KBM-7 (cell line): Measurements from ENCODE around the gene KCNJ6.
"Not testable (repeated sequence)": the region's sequence is repeated elsewhere in the genome, so short reads cannot be mapped to it uniquely, and the experiment has no call there.

ENCODE experiments used
- DNase-seq: peaks from one replicate; pipeline ENCODE4 v3.0.0-alpha.2; 2015
- in situ Hi-C: fragments of 300-500 bp; cut with MboI; formaldehyde crosslinking; loops from 2 replicates; pipeline ENCODE4 v1.14.3; 2020; ENCODE audit warnings: low sequenced_read_pairs, low pct_unique_long_range_greater_than_20kb, mixed read lengths

Gene KCNJ6

DNA sequence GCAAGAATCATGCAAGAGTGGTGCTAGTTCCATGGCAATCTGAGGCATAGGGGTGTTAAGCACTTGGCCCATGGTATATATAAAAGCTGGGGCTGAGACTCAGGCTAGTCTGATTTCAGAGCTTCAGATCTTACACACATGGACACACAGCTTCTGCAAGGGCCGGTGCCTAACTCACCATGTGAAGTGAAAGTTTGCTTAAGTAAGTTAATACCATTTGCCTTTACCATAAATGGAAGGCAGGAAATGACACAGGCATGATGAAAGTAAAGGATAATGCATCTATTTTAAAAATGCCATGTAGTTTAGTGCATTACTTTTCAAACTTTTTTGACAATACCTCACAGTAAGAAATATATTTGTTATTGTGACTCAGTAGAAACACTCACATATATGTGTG is 122.6 kb downstream of the KCNJ6 start:
- in situ Hi-C loops, result no loop called here
- DNase-seq, result no peak

DNA sequence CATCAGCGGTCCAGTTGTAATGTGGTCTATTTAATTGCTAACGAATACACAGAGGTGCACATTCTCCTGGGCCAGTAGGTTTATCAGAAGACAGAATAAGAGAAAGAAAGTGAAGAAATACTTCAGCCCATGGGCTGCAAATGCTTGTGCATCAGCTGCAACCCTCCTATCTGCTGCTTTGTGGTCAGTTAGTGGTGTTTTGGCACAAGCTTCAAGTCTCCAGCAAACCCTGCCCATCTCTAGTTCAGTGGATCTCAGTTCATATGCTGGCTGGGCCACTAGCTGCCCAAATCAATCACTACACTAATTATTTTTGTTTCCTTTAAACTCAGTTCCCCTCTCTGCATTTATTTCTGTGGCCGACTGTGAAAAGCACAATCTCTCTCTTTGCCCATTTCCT is 124.2 kb downstream of the KCNJ6 start:
- in situ Hi-C loops, result no loop called here
- DNase-seq, result no peak

DNA sequence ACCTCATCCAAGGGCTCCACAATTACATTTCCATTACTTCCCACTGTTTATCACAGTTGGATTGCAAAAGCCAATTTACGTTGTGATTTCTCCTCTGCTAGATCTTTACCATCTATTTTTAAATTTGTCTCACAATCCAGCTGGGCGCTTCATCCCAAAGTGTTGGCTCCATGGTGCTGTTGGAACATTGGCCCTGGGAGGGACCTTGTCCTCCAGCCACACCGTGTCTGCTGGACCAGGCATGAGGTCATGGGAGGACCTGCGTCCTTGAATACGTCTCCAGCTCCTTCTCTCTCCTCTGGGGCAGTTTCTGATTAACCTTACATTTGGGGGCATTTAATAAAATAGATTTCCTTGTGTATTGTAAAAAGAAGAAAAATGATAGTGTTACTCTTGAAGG is 125.4 kb downstream of the KCNJ6 start:
- in situ Hi-C loops, result no loop called here

DNA sequence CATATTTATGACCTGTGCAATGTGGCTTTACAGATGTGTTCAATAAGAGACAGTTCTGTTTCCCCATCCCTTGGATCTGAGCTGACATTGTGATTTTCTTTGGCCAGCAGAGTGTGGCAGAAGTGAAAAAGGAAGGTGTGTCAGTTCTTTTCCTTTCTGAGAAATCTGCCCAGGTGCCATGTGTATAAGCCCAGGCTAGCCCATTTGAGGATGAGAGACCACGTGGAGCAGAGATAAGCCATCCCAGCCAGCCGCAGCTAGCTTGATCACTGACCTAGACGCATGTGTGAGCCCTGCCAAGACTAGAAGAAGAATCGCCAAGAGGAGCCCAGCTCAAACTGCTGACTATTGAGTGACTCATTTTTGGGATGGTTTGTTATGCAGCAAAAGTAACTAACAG is 127.8 kb downstream of the KCNJ6 start:
- in situ Hi-C loops, result no loop called here
- DNase-seq, result no peak

More for the DNA sequence above, 125.4 kb downstream of the KCNJ6 start:
- DNase-seq, result no peak

DNA sequence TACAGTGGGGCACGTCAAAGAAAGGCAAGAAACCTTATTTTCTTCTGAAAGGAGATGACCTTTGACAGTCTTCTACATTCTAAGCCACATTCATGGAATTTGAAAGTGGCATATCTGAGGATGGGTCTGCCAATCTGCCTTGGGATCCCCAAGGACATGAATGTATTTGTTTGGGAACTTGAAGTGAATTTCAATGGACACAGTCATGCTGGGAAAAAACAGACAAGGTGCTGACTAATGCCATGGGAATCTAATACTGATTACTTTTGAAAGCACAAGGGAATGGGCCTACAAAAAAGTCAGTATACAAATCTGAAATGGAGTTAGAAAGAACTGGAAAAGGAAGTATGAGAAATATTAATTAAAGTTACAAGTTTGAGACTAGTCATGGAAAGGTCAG is 128.8 kb downstream of the KCNJ6 start:
- in situ Hi-C loops, result no loop called here
- no peak for DNase-seq

DNA sequence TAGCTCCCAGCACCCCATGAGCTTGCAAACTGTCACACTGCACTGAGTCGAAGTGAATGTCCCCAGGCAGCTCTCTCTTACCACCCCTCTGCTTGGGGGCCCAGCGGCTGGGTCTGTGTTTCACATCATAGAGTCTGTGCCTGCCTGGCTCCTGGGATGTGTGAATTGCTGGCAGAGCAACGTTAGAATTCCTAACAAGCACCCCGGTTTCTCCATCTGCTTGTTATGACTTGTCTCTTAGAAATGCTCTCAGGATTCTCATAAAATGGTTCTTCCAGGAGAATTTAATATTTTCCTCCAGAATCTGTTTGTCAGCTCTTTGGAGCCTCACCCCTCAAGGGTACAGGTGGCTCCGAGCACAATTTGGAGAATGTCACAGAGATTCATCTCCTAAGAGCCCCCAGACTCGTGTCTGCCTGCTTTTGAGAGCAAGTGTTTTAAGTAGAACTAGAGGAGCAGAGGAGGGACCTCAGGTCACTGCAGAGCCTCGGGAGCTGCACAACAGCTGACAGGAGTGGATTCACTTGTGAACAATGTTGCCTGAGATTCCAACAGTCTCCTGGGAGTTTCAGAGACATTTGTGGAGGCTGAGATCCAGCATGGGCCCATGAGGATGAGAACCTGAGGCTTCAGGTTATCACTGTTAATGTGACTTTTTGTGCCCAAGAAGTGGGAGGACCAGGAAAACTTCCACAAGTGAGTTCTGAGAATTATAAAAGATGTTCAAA is 131.5 kb downstream of the KCNJ6 start:
- in situ Hi-C loops, result no loop called here
- no peak for DNase-seq

DNA sequence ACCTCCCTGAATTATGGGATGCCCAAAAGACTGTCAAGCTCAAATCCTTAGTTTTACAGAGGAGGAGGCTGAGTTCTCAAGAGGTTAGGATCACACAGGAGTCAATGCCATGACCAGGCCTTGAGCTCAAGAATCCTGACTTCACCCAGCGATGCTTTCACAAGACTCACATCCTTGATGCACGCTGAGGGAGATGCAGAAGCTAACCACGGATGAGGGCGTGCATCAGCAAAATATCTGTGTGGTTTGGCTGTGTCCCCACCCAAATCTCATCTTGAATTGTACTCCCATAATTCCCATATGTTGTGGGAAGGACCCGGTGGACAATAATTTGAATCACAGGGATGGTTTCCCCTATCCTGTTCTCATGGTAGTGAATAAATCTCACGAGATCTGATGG is 133.2 kb downstream of the KCNJ6 start:
- in situ Hi-C loops, result no loop called here
- DNase-seq, result no peak

DNA sequence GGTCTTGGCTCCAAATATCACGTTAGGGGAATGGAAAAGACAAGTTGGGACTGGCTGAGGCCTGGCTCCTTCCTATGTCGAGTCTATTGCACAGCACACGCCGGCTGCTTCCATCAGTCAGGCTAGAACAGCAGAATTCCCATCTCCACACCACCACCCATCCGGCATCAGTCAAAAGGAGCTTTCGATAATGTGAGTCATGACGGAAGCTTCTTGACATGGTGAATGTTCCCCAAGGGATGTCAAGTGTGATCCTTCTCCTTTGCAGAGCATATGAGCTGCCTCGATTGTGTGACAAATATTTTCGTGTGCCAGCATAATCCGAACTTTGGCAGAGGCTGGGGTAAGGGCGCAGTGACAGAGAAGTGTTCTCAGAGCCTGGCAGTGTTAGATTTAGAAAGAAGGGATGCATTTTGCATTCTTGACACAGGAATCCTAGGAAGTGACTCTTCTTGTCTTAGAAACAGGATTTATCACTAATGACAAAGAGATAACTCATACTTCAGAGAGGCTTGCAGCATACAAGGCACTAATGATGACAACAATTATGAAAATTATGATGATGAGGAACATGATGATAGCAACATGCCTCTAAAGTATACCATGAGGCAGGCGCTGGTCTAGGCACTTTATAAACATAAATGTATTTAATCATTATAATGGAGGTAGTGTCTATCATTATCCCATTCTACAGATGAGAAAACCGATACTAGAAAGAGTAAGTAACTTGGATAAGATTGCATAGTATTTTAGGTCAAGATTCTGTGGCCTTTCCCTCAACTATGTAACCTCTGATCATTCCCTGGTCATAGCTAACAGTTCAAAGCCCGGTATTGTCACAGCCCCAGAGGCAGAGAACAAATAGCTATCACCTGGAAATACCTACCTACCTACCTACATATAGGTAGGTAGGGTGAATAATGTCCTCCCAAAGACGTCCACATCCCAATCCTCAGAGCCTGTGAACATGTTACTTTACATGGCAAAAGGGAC is 135.0 kb downstream of the KCNJ6 start:
- in situ Hi-C loops, result no loop called here
- no peak for DNase-seq

DNA sequence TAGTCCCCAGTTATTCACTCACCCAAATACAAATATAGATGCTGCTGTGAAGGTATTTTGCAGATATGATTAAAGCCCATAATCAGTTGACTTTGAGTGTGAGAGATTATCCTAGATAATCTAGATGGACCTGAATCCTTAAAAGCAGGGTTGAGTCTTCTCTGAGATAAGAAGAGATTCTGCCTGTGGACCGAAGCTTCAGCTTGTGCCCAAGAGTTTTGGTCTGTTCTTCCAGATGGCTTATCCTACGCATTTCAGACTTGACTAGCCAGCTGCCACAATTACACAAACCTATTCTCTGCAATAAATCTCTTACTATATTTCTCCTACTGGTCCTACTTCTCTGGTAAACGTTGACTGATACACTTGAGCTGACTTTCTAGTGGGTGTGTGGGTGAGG is 145.1 kb downstream of the KCNJ6 start:
- in situ Hi-C loops, result no loop called here
- DNase-seq, result no peak

DNA sequence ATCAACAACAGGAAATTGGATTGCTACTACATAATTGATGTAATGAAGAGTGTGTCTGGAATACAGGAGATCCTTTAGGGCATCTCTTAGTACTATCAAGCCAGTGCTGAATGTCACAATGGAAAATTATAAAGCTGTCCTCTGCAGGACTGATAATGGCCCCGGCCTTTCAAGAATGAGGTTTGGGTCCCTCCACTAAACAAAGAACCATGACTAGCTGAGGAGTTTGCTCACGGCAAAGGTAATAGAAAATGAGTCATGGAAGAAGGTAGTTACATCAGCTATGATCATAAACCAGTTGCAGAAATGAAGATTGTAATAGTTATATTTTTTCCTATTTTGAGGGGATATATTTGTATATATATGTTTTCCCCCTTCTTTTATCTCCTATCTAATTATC is 145.8 kb downstream of the KCNJ6 start:
- DNase-seq, result no peak
- in situ Hi-C loops, result no loop called here

DNA sequence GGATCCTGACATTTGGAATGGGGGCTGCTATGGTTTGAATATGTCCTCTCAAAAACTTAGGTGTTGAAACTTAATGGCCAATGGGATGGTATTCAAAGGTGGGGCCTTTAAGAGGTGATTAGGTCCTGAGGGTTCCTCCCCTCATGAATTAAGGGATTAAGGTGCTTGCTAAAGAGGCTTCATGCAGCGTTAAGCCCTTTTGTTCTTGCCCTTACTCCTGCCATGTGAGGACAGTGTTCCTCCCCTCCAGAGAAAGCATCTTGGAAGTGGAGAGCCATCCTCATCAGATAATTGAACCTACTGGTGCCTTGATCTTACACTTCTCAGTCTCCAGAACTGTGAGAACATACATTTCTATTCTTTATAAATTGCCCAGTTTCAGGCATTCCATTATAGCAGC is 146.6 kb downstream of the KCNJ6 start:
- no peak for DNase-seq
- in situ Hi-C loops, result no loop called here

DNA sequence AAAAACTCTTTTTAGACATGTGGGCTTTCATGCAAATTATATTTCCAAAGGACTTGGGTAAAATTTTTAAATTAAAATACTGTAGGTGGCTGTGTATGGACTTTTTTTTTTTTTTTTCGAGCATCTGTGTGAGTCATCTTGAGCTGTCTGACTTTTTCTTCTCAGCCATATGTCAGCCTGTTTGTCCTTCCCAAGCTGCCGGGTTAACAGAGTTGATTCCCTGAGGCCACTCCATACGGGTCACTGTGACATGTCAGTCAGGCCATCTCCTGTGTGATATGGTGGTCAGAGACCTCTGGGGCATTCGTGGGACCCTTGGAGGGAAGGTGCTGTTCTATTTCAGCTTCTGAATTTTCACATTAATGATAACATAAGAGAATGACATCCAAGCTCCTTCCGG is 148.3 kb downstream of the KCNJ6 start:
- DNase-seq, result no peak
- in situ Hi-C loops, result no loop called here

DNA sequence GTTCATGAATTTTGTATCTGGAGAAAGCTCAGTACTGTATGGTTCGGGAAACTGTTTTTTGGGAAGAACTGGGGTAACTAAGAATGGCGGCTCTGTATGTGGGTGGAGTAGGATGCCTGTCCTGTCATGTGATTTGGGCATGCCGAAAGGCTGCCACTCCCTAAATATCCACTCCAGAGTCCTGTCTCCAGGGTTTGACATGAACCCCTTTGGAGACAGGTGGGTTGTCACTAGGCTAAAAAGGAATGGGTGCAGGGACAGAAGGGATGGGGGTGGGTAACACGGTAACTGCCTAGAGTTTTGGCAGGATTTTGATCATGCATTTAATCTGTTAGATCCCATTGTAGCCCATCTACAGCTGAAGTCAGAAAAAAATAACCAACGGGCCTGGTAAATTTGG is 150.1 kb downstream of the KCNJ6 start:
- in situ Hi-C loops, result no loop called here
- no peak for DNase-seq

DNA sequence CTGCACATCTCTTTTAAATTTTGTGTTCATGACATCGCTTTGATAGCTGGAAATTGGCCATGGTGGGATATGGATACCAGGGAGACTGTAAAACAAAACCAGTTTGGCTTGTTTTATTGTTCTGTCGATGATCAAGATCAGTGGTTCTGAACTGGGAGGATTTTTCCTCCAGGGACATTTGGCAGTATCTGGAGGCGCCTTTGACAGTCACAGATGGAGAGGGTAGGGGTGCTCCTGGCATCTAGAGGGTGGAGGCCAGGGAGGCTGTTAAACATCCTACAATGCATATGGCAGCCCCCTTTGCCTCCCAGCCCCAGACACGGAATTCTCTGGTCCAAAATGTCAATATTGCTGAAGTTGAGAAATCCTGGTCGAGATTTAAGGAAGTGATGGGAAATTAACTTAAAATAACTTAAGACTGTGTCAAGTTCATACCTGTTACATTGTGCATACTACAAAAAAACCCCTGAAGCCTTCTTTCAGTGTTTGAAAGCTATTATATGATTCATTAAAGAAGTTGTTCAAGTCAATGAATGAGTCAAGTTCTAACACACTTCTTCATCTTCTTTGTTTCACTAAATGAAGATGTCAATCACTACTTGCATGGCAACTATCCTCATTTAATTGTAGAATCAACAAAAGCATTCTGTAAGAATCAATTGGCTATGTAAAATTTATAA is 150.9 kb downstream of the KCNJ6 start:
- DNase-seq, result no peak
- in situ Hi-C loops, result no loop called here

DNA sequence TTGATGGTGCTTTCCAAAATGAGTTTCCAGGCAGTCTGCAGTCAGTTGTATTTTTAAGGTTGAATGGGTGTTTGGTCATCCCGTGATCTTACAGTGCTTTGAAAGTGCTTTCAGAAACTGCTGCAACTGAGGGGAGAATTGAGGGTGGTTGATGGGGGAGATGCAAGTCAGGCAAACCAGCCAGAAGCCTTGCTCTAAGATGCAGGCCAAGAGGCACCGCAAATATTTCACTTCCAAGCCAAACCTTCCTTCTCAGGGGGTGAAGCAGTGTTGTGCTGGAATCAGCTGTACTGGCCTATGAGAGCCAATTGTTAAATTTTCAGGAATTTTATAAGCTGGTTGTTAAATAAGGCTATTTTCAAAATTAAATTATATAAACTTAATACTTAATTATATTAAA is 151.6 kb downstream of the KCNJ6 start:
- no peak for DNase-seq
- in situ Hi-C loops, result no loop called here

DNA sequence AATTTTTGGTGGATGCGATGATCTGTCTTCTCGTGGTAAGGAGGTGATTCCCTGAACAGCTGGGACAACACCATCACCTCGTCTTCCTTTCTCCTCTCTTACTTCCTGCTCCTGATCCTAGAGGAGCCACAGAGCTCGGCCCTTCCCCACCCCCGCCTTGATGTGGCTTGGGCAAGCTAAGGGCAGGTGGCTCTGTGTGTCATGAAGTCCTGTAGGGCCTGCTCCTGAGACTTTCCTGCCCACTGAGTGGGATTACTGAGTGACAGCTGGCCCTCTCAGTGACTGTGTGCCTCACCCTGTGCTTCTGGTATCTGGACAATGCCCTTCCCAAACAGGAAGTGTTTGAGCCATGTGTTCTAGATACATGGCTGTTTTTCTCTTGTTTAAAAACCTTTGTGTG is 153.0 kb downstream of the KCNJ6 start:
- in situ Hi-C loops, result no loop called here
- no peak for DNase-seq

DNA sequence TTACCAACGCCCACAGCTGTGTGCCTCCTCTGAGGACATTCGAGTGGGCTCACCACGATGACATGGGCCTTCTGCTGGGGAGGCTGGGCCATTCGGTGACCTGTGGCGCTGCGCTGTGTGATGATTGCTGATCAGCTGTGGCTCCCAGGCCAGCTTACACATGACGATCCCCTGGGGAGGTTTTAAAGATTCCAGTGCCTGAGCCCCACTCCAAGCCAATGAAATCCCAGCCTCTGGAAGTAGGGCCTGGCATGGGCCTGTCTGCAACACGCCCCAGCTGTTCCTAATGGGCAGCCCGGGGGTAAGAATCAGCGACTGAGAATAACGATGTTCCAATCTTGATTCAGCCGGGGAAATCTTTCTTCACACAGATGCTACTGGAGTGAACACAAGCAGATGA is 153.7 kb downstream of the KCNJ6 start:
- in situ Hi-C loops, result no loop called here
- no peak for DNase-seq

DNA sequence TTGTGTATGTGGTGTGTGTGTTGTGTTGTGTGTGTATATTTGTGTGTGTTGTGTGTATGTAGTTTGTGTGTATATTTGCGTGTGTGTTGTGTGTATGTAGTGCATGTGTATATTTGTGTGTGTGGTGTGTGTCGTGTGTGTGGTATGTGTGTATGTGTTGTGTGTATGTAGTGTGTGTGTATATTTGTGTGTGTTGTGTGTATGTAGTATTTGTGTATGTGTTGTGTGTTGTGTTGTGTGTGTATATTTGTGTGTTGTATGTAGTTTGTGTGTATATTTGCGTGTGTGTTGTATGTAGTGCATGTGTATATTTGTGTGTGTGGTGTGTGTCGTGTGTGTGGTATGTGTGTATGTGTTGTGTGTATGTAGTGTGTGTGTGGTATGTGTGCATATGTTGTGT is 154.9 kb downstream of the KCNJ6 start:
- DNase-seq, in situ Hi-C loops: not testable (repeated sequence)

DNA sequence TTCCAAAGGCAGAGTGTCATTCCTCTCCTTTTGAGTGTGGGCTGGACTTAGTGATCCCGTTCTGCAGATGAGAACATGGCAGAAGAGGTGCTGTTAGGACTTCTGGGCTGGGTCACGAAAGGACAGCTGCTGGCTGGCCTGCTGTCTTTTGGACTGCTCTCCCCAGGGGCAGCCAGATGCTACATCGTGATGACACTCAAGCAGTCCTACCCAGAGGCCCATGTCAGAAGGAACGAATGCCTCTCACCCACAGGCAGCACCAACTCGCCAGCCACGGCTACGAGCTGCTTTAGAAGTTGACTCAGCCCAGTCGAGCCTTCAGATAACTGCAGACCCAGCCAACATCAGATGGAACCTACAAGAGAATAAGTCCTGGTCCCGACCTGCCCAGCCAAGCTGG is 156.5 kb downstream of the KCNJ6 start:
- DNase-seq, result no peak
- in situ Hi-C loops, result no loop called here

DNA sequence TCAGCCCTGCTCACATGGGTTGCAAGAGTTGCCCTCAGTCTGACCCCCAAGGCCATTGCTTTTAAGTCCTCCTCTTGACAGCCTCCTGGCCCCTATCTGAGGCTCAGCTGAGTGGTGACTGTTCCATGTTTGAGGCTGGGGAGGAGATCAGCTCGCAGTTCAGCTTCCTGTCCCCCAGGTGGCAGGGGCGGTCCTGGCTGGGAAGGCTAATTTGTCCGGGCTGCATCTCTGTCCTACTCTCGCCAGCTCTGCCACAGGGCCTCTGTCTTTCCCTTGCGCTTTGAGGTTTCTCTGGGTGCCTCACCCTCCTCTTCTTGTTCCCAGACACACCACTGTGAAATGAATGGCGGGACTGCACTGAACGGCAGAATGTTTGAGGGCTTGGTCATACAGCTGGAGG is 157.3 kb downstream of the KCNJ6 start:
- peak; percentile 19 for DNase-seq
- in situ Hi-C loops, result no loop called here
